ENCODE results near the gene FBLN7. TPM values are rescaled to one million over a fixed set of nuclear protein-coding genes. Genes with fewer than 3 reads are reported as not detected.

Gene FBLN7
- total and polyA plus RNA-seq, 2 experiments from 2014 or later: 0.16 TPM; not detected in 1

- Histone ChIP-seq H3K27me3 (ENCODE audit: insufficient read depth) (peaks cover 5% of the 10 kb centered on the region; the same call in 1 of the 2 replicates), H3K4me3 (no peak overlapping the region), H3K27ac (ENCODE audit: low read depth) (no peak overlapping the region), H4K20me1 (replicated peaks; ENCODE audit: insufficient read depth) (no peaks in the 10 kb centered on the region), H3K79me2 (replicated peaks; ENCODE audit: insufficient read depth) (no peaks in the 10 kb centered on the region), H3F3A (replicated peaks; ENCODE audit: low read depth) (no peaks in the 10 kb centered on the region), H3K4me1 (ENCODE audit: insufficient read depth) (no peaks in the 10 kb centered on the region), H3K4me2 (no peak overlapping the region), H3K36me3 (ENCODE audit: insufficient read depth) (no peaks in the 10 kb centered on the region), H3K9me2 (ENCODE audit: insufficient read depth) (no peaks in the 10 kb centered on the region), H2AFZ (no peak overlapping the region)
- no peak for DNase-seq (ENCODE audit: low spot score)
- Mint-ChIP-seq H3K4me3 (no peak overlapping the region), H3K27me3 (ENCODE audit: insufficient read depth, low read depth, poor library complexity) (peaks cover 8% of the 10 kb centered on the region), H3K27ac (no peak overlapping the region), H3K9me3 (no peaks in the 10 kb centered on the region; the same call in 2 of the 3 replicates), H3K4me1 (no peaks in the 10 kb centered on the region; the same call in 2 of the 3 replicates), H3K36me3 (ENCODE audit: low read depth) (no peaks in the 10 kb centered on the region)
- ATAC-seq: no peak
- TF ChIP-seq POLR2AphosphoS5 (IDR thresholded peaks at IDR 0.05; ENCODE audit: low read depth) (no peak), ETS1 (IDR thresholded peaks at IDR 0.05) (no peak)
Measured at GRCh38 chr2:112187805-112188596, 49.8 kb downstream of the FBLN7 start.

GRCh38 chr2:112189001-112189556 lies 50.9 kb downstream of the FBLN7 start:
- ATAC-seq: no peak
- Mint-ChIP-seq H3K4me1 (no peaks in the 10 kb centered on the region), H3K27ac (no peak overlapping the region), H3K27me3 (ENCODE audit: insufficient read depth, low read depth, poor library complexity) (peaks cover 5% of the 10 kb centered on the region), H3K4me3 (no peak overlapping the region), H3K9me3 (no peaks in the 10 kb centered on the region; the same call in 2 of the 3 replicates), H3K36me3 (ENCODE audit: low read depth) (no peaks in the 10 kb centered on the region)
- Histone ChIP-seq H3K79me2 (replicated peaks; ENCODE audit: insufficient read depth) (no peaks in the 10 kb centered on the region), H3F3A (replicated peaks; ENCODE audit: low read depth) (no peaks in the 10 kb centered on the region), H2AFZ (no peak overlapping the region), H3K4me2 (no peak overlapping the region), H3K4me3 (no peak overlapping the region), H3K9me2 (ENCODE audit: insufficient read depth) (no peaks in the 10 kb centered on the region), H3K4me1 (ENCODE audit: insufficient read depth) (no peaks in the 10 kb centered on the region), H3K27me3 (ENCODE audit: insufficient read depth) (no peaks in the 10 kb centered on the region), H3K27ac (ENCODE audit: low read depth) (no peak overlapping the region), H3K36me3 (ENCODE audit: insufficient read depth) (no peaks in the 10 kb centered on the region), H4K20me1 (replicated peaks; ENCODE audit: insufficient read depth) (no peaks in the 10 kb centered on the region)
- DNase-seq (ENCODE audit: low spot score): no peak
- TF ChIP-seq CREB1 (CRISPR knock-in tag; IDR thresholded peaks at IDR 0.05; ENCODE audit: low read depth) (no peak), NANOG (IDR thresholded peaks at IDR 0.05; ENCODE audit: borderline replicate concordance) (no peak), REST (IDR thresholded peaks at IDR 0.05; ENCODE audit: unreplicated experiment) (no peak), STAT1 (IDR thresholded peaks at IDR 0.05; ENCODE audit: unreplicated experiment) (no peak), ZNF331 (CRISPR knock-in tag; IDR thresholded peaks at IDR 0.05; ENCODE audit: low read depth) (no peak), EZH2 (IDR thresholded peaks at IDR 0.05; ENCODE audit: low read depth, unreplicated experiment) (no peak), ZNF462 (CRISPR knock-in tag; IDR thresholded peaks at IDR 0.05) (no peak)

Measured in GM23338 (cell line).